ENCODE results near the gene EPB41L4A.

EPB41L4A gene

GRCh38 chr5:112161392-112161748 is 257.7 kb downstream of the EPB41L4A start:
- DNase-seq (ENCODE audit: low read depth in 2 of 2): no peak

GRCh38 chr5:112160652-112161391 is 258.3 kb downstream of the EPB41L4A start:
- DNase-seq (ENCODE audit: low read depth in 2 of 2): peak; percentile 81 to 94

- no peak for DNase-seq (ENCODE audit: low read depth in 2 of 2)
Observed at GRCh38 chr5:112159435-112159834, 259.6 kb downstream of the EPB41L4A start.

GRCh38 chr5:112156211-112156610 is 262.9 kb downstream of the EPB41L4A start:
- no peak for DNase-seq (ENCODE audit: low read depth in 2 of 2)

GRCh38 chr5:112154940-112155686 is 264.0 kb downstream of the EPB41L4A start:
- no peak for DNase-seq (ENCODE audit: low read depth in 2 of 2)

- no peak for DNase-seq (ENCODE audit: low read depth in 2 of 2)
Observed at GRCh38 chr5:112149727-112150126, 269.4 kb downstream of the EPB41L4A start.

- DNase-seq (ENCODE audit: low read depth in 2 of 2): peak; percentile 11 to 16
Observed at GRCh38 chr5:112146323-112147226, 272.5 kb downstream of the EPB41L4A start.

GRCh38 chr5:112143690-112144089 is 275.4 kb downstream of the EPB41L4A start:
- DNase-seq (ENCODE audit: low read depth in 2 of 2): no peak

- DNase-seq (ENCODE audit: low read depth in 2 of 2): no peak
Observed at GRCh38 chr5:112142769-112143270, 276.3 kb downstream of the EPB41L4A start.

GRCh38 chr5:112141582-112141981 is 277.5 kb downstream of the EPB41L4A start:
- DNase-seq (ENCODE audit: low read depth in 2 of 2): no peak

GRCh38 chr5:112138526-112138925 is 280.6 kb downstream of the EPB41L4A start:
- no peak for DNase-seq (ENCODE audit: low read depth in 2 of 2)

- no peak for DNase-seq (ENCODE audit: low read depth in 2 of 2)
Observed at GRCh38 chr5:112136773-112137172, 282.3 kb downstream of the EPB41L4A start.

- no peak for DNase-seq (ENCODE audit: low read depth in 2 of 2)
Observed at GRCh38 chr5:112127861-112128260, 291.2 kb downstream of the EPB41L4A start.

GRCh38 chr5:112126982-112127381 is 292.1 kb downstream of the EPB41L4A start:
- DNase-seq (ENCODE audit: low read depth in 2 of 2): no peak

GRCh38 chr5:112125903-112126302 is 293.2 kb downstream of the EPB41L4A start:
- no peak for DNase-seq (ENCODE audit: low read depth in 2 of 2)

- DNase-seq (ENCODE audit: low read depth in 2 of 2): no peak
Observed at GRCh38 chr5:112124788-112125187, 294.3 kb downstream of the EPB41L4A start.

GRCh38 chr5:112123086-112123485 is 296.0 kb downstream of the EPB41L4A start:
- no peak for DNase-seq (ENCODE audit: low read depth in 2 of 2)

- no peak for DNase-seq (ENCODE audit: low read depth in 2 of 2)
Observed at GRCh38 chr5:112122353-112122752, 296.7 kb downstream of the EPB41L4A start.

- DNase-seq (ENCODE audit: low read depth in 2 of 2): no peak
Observed at GRCh38 chr5:112121258-112121657, 297.8 kb downstream of the EPB41L4A start.

- no peak for DNase-seq (ENCODE audit: low read depth in 2 of 2)
Observed at GRCh38 chr5:112119969-112120368, 299.1 kb downstream of the EPB41L4A start.

GRCh38 chr5:112119508-112119907 is 299.6 kb downstream of the EPB41L4A start:
- no peak for DNase-seq (ENCODE audit: low read depth in 2 of 2)

GRCh38 chr5:112117551-112117950 is 301.5 kb downstream of the EPB41L4A start:
- no peak for DNase-seq (ENCODE audit: low read depth in 2 of 2)
